HuH-7 (cell line): ENCODE measurements around the gene C1QTNF6.

Experiments used
- DNase-seq: peaks from one replicate; pipeline ENCODE4 v3.0.0; 2011; ENCODE audit warnings: low spot score

The C1QTNF6 gene

DNA sequence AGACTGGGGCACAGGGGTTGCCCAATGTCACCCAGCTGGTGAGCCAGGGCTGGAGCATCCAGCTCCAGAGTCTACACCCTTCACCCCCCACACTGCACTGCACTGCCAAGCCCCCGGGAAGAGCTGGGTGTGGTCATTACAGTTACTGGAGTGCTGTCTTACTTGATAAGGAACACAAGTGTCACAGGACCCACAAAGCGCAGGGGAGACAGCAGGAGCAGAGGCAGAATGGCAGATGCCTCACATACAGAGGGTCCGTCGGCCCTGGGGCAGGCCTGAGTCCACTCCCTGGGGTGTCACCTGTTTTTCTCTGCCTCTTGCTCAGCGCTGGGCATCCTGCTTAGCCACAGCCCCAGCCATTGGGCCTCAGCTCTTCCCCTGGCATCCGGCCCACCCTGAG lies 46.1 kb downstream of the C1QTNF6 start:
- DNase-seq: no peak

DNA sequence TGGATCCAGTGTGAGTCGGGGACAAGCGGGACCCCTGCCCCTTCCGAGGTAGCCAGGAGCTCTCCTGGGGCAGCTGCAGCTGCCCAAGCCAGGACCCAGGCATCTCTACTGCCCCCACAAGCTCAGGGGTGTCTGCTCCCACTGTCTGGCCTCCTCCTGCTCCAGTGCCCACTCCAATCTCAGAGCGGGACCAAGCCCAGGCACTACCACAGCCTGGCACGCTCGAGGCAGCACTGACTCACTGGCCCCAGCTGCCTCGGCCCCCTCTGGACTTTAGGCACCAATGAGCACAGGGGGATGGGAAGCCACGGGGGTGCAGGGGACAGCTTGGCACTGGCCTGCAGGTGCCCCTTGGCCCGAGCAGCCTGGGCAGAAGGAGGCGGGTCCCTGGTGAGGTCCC lies 46.6 kb downstream of the C1QTNF6 start:
- DNase-seq: no peak

DNA sequence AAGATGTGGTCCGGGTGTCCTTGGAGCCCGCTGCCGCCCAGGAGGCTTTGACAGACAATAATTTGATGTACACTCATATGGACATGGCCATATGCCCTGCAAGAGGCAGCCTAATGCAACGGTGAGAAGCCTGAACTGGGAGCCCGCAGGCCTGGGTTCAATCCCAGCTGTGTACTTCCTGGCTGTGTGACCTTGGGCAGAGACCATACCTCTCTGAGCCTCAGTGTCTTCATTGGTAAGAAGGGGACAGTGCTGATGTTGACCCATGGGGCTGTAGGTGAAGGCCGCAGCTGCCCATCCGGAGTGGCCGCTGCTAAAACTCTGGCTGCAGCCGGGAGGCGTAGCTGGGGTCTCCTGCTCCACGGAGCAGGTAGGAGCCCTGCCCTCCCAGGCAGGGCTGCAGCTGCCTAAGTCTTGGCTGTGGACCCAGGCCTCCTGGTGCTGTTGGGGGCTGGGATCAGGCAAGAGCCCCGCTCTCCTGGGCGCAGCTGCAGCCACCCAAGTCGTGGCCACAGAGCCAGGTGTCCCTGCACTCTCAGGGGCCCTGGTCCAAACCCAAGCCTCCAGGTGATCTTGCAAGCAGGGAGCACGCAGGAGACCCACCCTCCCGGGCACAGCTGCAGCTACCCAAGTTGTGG lies 47.2 kb downstream of the C1QTNF6 start:
- DNase-seq: no peak

GRCh38 chr22:37139762-37140161 lies 48.3 kb downstream of the C1QTNF6 start:
- DNase-seq: no peak

DNA sequence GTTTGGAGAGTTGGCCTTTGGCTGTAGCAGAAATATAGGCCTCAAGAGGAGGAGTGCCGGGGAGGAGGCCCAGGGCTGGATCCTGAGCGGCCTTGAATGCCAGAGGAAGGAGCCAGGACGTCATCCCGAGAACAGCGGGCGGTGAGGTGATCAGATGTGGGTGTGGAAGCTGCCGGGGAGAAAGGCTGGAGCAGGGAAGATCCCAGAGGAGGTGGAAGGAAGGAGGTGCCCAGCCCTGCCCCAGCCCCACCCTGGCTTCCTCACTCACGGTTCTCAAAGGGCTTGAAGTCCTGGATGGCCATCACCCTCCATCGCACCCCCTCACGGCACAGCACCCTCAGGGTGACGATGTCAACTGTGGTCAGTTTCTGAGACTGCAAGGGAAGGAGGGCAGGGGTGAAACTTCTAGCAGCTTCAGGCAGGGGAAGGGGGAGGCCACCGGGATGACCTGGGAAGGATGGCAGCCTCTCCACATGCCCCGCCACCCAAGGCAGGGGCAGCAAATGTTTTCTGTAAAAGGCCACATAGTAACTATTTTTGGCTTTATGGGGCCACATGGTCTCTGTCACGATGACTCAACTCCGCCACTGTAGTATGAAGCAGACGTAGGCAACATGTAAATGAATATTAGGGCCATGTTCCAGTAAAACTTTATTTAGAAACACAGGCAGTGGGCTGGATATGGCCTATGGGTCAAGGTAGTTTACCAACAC lies 49.0 kb downstream of the C1QTNF6 start:
- no peak for DNase-seq

DNA sequence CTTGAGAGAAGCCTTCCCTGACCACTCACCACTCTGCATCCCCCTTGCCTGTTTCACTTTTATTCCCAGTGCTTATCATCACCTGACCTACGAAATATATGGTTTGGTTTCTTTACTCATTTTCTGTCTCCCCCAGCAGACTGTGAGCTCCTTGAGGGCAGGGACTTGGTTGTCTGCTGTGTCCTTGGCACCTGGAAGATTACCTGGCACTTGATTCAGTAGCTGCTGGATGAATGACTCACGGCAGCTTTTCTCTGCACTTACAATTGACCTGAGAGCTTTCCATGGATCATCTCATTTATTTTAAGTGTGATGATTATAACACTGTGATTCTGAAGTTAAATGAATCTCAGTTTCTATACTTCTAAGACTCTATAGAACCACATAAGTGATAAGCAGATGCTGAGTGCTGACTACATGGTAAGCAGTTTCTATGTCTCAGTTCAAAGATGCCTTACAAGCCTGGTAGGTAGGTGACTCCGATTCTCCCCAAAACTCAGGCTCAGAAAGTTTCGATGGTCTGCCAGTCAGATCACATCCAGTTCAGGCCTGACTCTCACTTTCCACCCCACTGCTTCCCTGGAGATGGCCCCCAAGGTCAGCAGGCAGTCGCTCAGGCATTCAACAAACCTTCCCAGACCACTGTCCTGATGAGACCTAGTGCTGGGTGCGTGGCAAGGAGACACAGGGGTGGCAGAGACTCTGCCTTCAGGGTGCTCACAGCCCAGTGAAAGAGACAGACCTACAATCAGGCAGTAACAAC lies 50.0 kb downstream of the C1QTNF6 start:
- no peak for DNase-seq

- no peak for DNase-seq
Observed at GRCh38 chr22:37137131-37137530, 50.9 kb downstream of the C1QTNF6 start.

- no peak for DNase-seq
Observed at GRCh38 chr22:37135023-37135422, 53.0 kb downstream of the C1QTNF6 start.

- no peak for DNase-seq
Observed at GRCh38 chr22:37133304-37134018, 54.6 kb downstream of the C1QTNF6 start.

DNA sequence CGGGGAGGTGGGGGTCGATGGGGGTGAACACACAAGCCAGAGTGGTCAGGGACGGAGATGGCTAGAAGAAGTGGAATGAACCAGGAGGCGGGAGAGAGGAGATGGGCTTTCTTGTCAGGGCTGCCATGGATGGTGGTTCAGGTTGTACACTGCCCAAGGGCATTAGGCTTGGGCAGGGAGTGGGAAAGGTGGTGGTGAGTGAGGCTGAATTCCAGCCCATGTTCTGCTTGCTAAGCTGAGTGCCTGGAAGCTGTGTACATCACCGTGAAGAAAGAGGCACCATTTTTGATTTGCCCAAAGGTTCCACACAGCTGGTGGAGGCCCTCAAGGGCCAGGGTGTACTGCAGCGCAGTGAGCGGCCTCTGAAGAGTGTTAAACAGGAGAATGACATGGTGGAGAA lies 55.3 kb downstream of the C1QTNF6 start:
- DNase-seq: no peak
